SU-DHL-6 (cell line): ENCODE data around the gene CLUH.

Experiments
- H2AFZ ChIP-seq: fragments of 200-600 bp; sonication (generic); 2 replicates; pipeline ENCODE4 v1.6.1; 2014; ENCODE audit warnings: low read depth, mild to moderate bottlenecking, moderate library complexity, mixed read lengths, antibody characterized with exemption, low read length; ENCODE audit not compliant: severe bottlenecking
- H3F3A ChIP-seq: fragments of 200-600 bp; shearing (Covaris generic); 2 replicates; pipeline ENCODE4 v1.6.0; 2016; ENCODE audit warnings: antibody characterized with exemption, mild to moderate bottlenecking; ENCODE audit not compliant: insufficient read depth
- H3K27ac ChIP-seq: fragments of 200-600 bp; sonication (generic); 2 replicates; pipeline ENCODE4 v1.5.1; 2016; ENCODE audit warnings: low read depth, mild to moderate bottlenecking, low read length, moderate library complexity, mixed read lengths
- H3K27me3 ChIP-seq: fragments of 200-600 bp; sonication (generic), shearing (Covaris generic); 2 replicates; pipeline ENCODE4 v1.6.0; 2014; ENCODE audit warnings: mild to moderate bottlenecking, low read length
- H3K36me3 ChIP-seq: fragments of 200-600 bp; sonication (generic); 2 replicates; pipeline ENCODE4 v1.6.1; 2014; ENCODE audit warnings: mild to moderate bottlenecking, low read length, mixed read lengths
- H3K4me2 ChIP-seq: fragments of 300-600, 200-600 bp; shearing (Covaris generic), sonication (generic); 2 replicates; pipeline ENCODE4 v1.6.0; 2014; ENCODE audit warnings: low read length, low read depth, mild to moderate bottlenecking; ENCODE audit not compliant: poor library complexity, severe bottlenecking
- H3K4me3 ChIP-seq: fragments of 200-600 bp; sonication (generic); 2 replicates; pipeline ENCODE4 v1.5.1; 2014; ENCODE audit warnings: antibody characterized with exemption, low read length, mild to moderate bottlenecking, mixed read lengths; ENCODE audit not compliant: insufficient read depth, poor library complexity, severe bottlenecking
- H3K79me2 ChIP-seq: fragments of 200-600 bp; sonication (generic); 2 replicates; pipeline ENCODE4 v1.6.1; 2014; ENCODE audit warnings: mild to moderate bottlenecking, low read length, moderate library complexity; ENCODE audit not compliant: insufficient read depth
- H3K9ac ChIP-seq: fragments of 200-600 bp; sonication (generic); 2 replicates; pipeline ENCODE4 v1.7.0; 2014; ENCODE audit warnings: mild to moderate bottlenecking, low read length
- H3K9me2 ChIP-seq: fragments of 200-600 bp; sonication (generic); replicated peaks from 2 replicates; pipeline ENCODE4 v1.6.1; 2014; ENCODE audit warnings: low read length; ENCODE audit not compliant: insufficient read depth
- H3K9me3 ChIP-seq: fragments of 200-600 bp; sonication (generic); 2 replicates; pipeline ENCODE4 v1.6.1; 2014; ENCODE audit warnings: low read length, mixed read lengths; ENCODE audit not compliant: insufficient read depth
- H4K20me1 ChIP-seq: fragments of 200-600 bp; sonication (generic); 2 replicates; pipeline ENCODE4 v1.6.1; 2014; ENCODE audit warnings: low read depth, mild to moderate bottlenecking, antibody characterized with exemption, low read length, moderate library complexity, mixed read lengths
- EZH2phosphoT487 ChIP-seq: fragments of 200-600 bp; sonication (generic), shearing (Covaris generic); conservative IDR thresholded peaks from 2 replicates; pipeline ENCODE4 v1.6.1; 2018; ENCODE audit warnings: mild to moderate bottlenecking, antibody characterized with exemption, low read length, moderate library complexity, mixed read lengths
- TF ChIP-seq, protein P1 (sequence below): fragments of 200-600 bp; sonication (generic); IDR thresholded peaks from one replicate; pipeline ENCODE4 v1.5.1; 2017; ENCODE audit warnings: antibody characterized with exemption, mild to moderate bottlenecking, low read length, moderate library complexity; ENCODE audit not compliant: insufficient read depth, poor library complexity, severe bottlenecking

CLUH gene

DNA sequence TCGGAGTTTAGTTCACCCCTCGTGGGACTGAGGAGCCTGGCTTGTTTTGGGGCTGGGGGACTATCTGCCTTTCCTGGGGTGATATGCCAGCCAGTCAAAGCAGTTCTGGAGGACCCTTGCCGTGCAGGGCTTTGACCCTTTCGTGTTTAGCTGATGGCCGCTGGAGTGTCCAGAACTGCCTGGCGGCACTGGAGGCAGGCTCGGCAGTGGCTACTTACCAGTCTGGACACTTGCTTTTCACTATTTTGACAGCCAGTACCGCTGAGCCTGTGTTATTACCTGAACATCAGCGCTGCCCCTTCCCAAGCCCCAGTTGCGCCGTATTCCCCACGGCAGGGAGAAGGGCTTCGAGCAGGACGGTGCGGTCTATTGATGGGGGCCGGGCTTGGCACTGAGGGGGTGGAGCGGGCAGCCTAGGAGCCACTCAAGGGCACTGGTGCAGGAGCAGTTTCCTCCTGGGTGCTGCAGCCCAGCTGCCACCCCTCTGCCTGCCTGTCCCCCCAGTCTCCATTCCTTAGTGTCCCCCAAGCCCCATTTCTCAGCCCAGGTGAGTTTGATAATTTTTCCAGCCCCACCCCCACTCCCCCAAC, 19.3 kb upstream of the CLUH start:
- H3F3A ChIP-seq, result no peaks in the 10 kb centered on the region

DNA sequence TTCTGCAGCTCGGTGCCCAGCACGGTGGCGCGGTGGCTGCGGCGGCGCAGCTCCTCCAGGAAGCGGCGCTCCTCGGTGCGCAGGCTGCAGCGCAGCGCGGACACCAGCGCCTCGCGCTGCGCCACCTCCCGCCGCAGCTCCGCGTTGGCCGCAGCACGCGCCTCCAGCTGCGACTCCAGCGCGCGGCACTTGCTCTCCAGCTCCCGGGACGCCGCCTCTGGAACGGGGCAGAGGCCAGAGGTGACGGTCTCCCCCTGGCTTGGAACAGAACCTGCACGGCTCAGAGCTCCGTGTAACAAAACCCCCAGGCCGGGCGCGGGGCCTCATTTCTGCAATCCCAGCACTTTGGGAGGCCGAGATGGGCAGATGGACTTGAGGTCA, 13.2 kb upstream of the CLUH start:
- TF ChIP-seq EZH2phosphoT487, result no peak
- TF ChIP-seq, protein P1, sequence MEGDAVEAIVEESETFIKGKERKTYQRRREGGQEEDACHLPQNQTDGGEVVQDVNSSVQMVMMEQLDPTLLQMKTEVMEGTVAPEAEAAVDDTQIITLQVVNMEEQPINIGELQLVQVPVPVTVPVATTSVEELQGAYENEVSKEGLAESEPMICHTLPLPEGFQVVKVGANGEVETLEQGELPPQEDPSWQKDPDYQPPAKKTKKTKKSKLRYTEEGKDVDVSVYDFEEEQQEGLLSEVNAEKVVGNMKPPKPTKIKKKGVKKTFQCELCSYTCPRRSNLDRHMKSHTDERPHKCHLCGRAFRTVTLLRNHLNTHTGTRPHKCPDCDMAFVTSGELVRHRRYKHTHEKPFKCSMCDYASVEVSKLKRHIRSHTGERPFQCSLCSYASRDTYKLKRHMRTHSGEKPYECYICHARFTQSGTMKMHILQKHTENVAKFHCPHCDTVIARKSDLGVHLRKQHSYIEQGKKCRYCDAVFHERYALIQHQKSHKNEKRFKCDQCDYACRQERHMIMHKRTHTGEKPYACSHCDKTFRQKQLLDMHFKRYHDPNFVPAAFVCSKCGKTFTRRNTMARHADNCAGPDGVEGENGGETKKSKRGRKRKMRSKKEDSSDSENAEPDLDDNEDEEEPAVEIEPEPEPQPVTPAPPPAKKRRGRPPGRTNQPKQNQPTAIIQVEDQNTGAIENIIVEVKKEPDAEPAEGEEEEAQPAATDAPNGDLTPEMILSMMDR, result no peak
- H3K4me2 ChIP-seq, result no peak overlapping the region
- no peaks in the 10 kb centered on the region for H3K79me2 ChIP-seq
- no peaks in the 10 kb centered on the region for H3K9me3 ChIP-seq
- no peaks in the 10 kb centered on the region for H3K9me2 ChIP-seq
- no peaks in the 10 kb centered on the region for H3K36me3 ChIP-seq
- H3K27me3 ChIP-seq, result no peaks in the 10 kb centered on the region
- no peak overlapping the region for H3K27ac ChIP-seq
- H2AFZ ChIP-seq, result no peak overlapping the region
- H3K9ac ChIP-seq, result no peak overlapping the region
- no peaks in the 10 kb centered on the region for H4K20me1 ChIP-seq
- no peaks in the 10 kb centered on the region for H3F3A ChIP-seq
- H3K4me3 ChIP-seq, result no peak overlapping the region

More for the DNA sequence above, 19.3 kb upstream of the CLUH start:
- Histone ChIP-seq H3K36me3 (no peaks in the 10 kb centered on the region), H3K4me2 (no peak overlapping the region), H4K20me1 (no peaks in the 10 kb centered on the region), H3K27me3 (no peaks in the 10 kb centered on the region), H3K79me2 (no peaks in the 10 kb centered on the region), H2AFZ (no peak overlapping the region), H3K9ac (no peak overlapping the region), H3K27ac (no peak overlapping the region), H3K9me3 (no peaks in the 10 kb centered on the region), H3K9me2 (no peaks in the 10 kb centered on the region), H3K4me3 (no peak overlapping the region)
- TF ChIP-seq, protein P1, result no peak
- TF ChIP-seq EZH2phosphoT487, result no peak

GRCh38 chr17:2723997-2724783, 12.6 kb upstream of the CLUH start:
- Histone ChIP-seq H3K4me2 (no peak overlapping the region), H3K36me3 (no peaks in the 10 kb centered on the region), H4K20me1 (no peaks in the 10 kb centered on the region), H3K27me3 (no peaks in the 10 kb centered on the region), H3F3A (no peaks in the 10 kb centered on the region), H3K9me2 (no peaks in the 10 kb centered on the region), H3K27ac (no peak overlapping the region), H2AFZ (no peak overlapping the region), H3K79me2 (no peaks in the 10 kb centered on the region), H3K4me3 (no peak overlapping the region), H3K9me3 (no peaks in the 10 kb centered on the region), H3K9ac (no peak overlapping the region)
- no peak for TF ChIP-seq EZH2phosphoT487
- TF ChIP-seq, protein P1, result no peak
